ENCODE results near the gene OXT.

The OXT gene

GRCh38 chr20:3084283-3084985 is 13.0 kb downstream of the OXT start, which contains the start of gene AVP:
Gene AVP, minus strand, starts transcription at chr20:3084724. Its CDS starts 50 bp downstream, at chr20:3084674.
- DNase-seq (ENCODE audit: low read depth): no peak

GRCh38 chr20:3084986-3085360 is 13.6 kb downstream of the OXT start:
- no peak for DNase-seq (ENCODE audit: low read depth)

- DNase-seq (ENCODE audit: low read depth): no peak
Observed at GRCh38 chr20:3085571-3086072, 14.2 kb downstream of the OXT start.

GRCh38 chr20:3088031-3088430 is 16.6 kb downstream of the OXT start:
- DNase-seq (ENCODE audit: low read depth): no peak

- no peak for DNase-seq (ENCODE audit: low read depth)
Observed at GRCh38 chr20:3090565-3090964, 19.1 kb downstream of the OXT start.

GRCh38 chr20:3092611-3093379 is 21.4 kb downstream of the OXT start:
- DNase-seq (ENCODE audit: low read depth): peak; percentile 44

GRCh38 chr20:3093861-3094361 is 22.5 kb downstream of the OXT start:
- peak; percentile 40 for DNase-seq (ENCODE audit: low read depth)

GRCh38 chr20:3094848-3095629 is 23.6 kb downstream of the OXT start:
- DNase-seq (ENCODE audit: low read depth): no peak

GRCh38 chr20:3100480-3100879 is 29.1 kb downstream of the OXT start:
- DNase-seq (ENCODE audit: low read depth): no peak

GRCh38 chr20:3101251-3101650 is 29.8 kb downstream of the OXT start:
- DNase-seq (ENCODE audit: low read depth): no peak

GRCh38 chr20:3101737-3102574 is 30.5 kb downstream of the OXT start:
- peak; percentile 28 for DNase-seq (ENCODE audit: low read depth)

- DNase-seq (ENCODE audit: low read depth): no peak
Observed at GRCh38 chr20:3102575-3103368, 31.4 kb downstream of the OXT start.

- DNase-seq (ENCODE audit: low read depth): no peak
Observed at GRCh38 chr20:3103369-3104032, 32.1 kb downstream of the OXT start.

- no peak for DNase-seq (ENCODE audit: low read depth)
Observed at GRCh38 chr20:3105256-3106137, 34.1 kb downstream of the OXT start.

- no peak for DNase-seq (ENCODE audit: low read depth)
Observed at GRCh38 chr20:3106185-3106584, 34.8 kb downstream of the OXT start.

- no peak for DNase-seq (ENCODE audit: low read depth)
Observed at GRCh38 chr20:3106658-3107463, 35.4 kb downstream of the OXT start.

- DNase-seq (ENCODE audit: low read depth): no peak
Observed at GRCh38 chr20:3107464-3108025, 36.1 kb downstream of the OXT start.
